Spleen (tissue), 7 donors: ENCODE data around the gene TBCE.

ENCODE experiments used
- CTCF ChIP-seq, 11 experiments: fragments of 200-600 bp in 7 of 11; fragments of 450-650 bp in 4 of 11; sonication (generic) in 4 of 11; IDR thresholded peaks in 8 of 11; conservative IDR thresholded peaks in 3 of 11; 1 replicate in 7 of 11; 2 replicates in 4 of 11; pipeline versions ENCODE4 v1.4.0 to v1.8.0; 2016 to 2021; ENCODE audit warnings: antibody characterized with exemption in 11 of 11, inconsistent platforms in 4 of 11, mild to moderate bottlenecking in 1 of 11
- POLR2AphosphoS5 ChIP-seq, 3 donors: sonication (generic); formaldehyde crosslinking; IDR thresholded peaks; one replicate each; pipeline ENCODE4 v1.5.1; 2017; ENCODE audit warnings: antibody characterized with exemption in 3 of 3
- donor health status: DM: no; HTN: no; CAD: no; lungs with moderate emphysema.
- donor health status: DM: no; HTN: no; CAD: no.
- donor health status: DM: no; HTN: no; CAD: no.

- TF ChIP-seq CTCF (IDR thresholded peaks at IDR 0.05 in 8 of 11, conservative IDR thresholded peaks at IDR 0.05 in 3 of 11) = no peak
- no peak for TF ChIP-seq POLR2AphosphoS5 (IDR thresholded peaks at IDR 0.05)
Measured at GRCh38 chr1:235430991-235431390, 63.8 kb downstream of the TBCE start.
